ENCODE data around the gene GTF2F2.

GRCh38 chr13:45231722-45232121 is 111.4 kb downstream of the GTF2F2 start:
- TF ChIP-seq CTCF (IDR thresholded peaks at IDR 0.05) (no peak), POLR2A (IDR thresholded peaks at IDR 0.05) (no peak)
